CD4-positive, alpha-beta T cell treated with Interleukin-21 for 1 hour (primary cell): Measurements from ENCODE around the gene BATF3.
"Not testable (repeated sequence)": the region's sequence is repeated elsewhere in the genome, so short reads cannot be mapped to it uniquely, and the experiment has no call there.

Source experiments
- DNase-seq: peaks from one replicate; pipeline ENCODE4 v3.0.0-alpha.2; 2020

The BATF3 gene, protein sequence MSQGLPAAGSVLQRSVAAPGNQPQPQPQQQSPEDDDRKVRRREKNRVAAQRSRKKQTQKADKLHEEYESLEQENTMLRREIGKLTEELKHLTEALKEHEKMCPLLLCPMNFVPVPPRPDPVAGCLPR

DNA sequence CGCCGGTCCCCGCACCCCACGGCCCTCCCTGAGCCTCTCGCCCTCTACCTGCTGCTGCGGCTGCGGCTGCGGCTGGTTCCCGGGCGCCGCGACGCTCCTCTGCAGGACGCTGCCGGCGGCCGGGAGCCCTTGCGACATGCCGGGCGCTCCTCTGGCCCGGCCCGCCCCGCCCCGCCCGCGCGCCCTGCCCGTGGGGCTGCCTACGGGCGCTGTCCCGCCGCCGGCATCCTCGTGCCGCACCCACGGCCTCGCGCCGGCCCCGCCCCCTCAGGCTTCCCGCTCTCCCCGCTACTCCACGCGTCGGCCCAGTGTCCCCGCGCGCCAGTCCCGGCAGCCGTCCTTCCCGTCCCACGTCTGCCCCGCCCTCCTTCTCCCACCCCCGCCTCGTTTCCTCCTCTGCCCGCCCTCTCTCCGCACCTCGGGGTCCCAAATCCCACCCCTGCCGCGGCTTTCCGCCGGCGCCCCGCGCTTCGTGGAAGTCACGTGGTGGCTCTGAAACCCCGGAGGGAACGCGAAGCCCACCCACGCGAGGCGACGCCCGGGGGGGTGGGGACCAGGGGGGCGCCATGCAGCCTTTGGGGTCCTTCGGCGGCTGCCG, at the start of gene BATF3:
BATF3 (minus strand) TSS at position 216 of the 598 bp plus-strand sequence; CDS start at position 138, 78 bp downstream.
- DNase-seq, result peak; percentile 56

GRCh38 chr1:212746546-212746945, 46.9 kb upstream of the BATF3 start:
- DNase-seq, result no peak

DNA sequence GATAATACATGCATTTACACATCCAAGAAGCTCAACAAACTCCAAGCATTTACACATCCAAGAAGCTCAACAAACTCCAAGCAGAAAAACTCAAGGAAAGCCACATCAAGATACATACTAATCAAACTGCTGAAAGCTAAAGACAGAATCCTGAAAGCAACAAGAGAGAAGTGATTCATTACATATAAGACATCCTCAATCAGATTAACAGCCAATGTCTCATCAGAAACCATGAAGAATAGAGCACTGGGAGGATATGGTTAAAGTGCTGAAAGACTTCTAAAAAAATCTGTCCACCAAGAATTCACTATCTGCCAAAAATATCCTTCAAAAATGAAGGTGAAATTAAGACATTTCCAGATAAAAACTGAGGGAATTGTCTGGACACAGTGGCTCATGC, 45.7 kb upstream of the BATF3 start:
- no peak for DNase-seq

GRCh38 chr1:212743901-212744475, 44.3 kb upstream of the BATF3 start:
- no peak for DNase-seq

DNA sequence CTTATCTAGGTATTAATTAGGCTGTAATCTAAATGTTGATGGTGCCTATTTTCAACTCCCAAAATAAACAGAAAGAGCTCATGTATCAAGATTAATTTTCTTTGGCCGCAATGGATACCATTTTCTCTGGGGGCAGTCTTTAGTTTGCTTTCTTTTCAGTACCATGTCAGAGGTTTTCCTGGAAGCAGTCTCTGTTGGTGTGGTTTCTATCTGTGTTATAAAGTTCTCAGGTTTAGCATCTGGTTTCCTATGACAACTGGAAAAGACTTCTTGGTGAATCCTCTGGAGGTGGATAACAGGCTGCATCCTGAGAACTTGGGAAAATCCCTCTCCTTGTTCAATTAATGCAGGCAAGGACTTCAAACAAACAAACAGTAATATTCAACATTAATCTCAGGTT, 38.7 kb upstream of the BATF3 start:
- DNase-seq, result peak; percentile 9

- DNase-seq, result no peak
Observed at GRCh38 chr1:212737559-212737958, 37.9 kb upstream of the BATF3 start.

DNA sequence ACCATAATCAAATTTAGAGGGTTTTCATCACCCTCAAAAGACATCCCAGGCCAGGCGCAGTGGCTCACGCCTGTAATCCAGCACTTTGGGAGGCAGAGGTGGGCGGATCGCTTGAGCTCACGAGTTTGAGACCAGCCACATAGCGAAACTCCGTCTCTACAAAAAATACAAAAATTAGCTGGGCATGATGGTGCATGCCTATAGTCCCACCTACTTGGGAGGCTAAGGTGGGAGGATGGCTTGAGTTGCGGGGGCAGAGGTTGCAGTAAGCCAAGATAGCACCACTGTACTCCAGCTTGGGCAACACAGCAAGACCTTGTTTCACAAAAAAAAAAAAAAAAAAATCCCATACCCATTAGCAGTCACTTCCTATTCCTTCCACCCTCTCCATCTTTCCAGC, 33.5 kb upstream of the BATF3 start:
- DNase-seq, result no peak

DNA sequence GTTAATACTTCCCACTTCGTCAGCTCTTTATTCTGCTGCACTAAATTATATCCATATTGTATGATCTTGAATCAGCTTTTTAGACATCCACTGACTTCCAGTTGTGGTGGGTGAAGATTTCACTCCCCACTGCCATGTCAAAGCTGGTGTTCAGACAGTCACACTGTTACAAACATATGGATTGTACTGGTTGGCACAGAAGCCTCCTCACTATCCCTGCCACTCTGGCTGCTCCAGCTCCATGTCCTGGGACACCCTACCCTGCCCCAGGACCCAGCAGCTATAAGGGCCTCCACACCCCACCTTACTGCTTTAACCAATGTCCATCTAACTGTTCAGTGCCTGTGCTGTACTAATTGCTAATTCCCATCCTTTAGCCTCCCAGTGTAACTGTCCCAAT, 32.0 kb upstream of the BATF3 start:
- DNase-seq, result no peak

- no peak for DNase-seq
Observed at GRCh38 chr1:212728606-212729005, 29.0 kb upstream of the BATF3 start.

- DNase-seq, result peak; percentile 26
Observed at GRCh38 chr1:212727386-212728181, 27.9 kb upstream of the BATF3 start.

DNA sequence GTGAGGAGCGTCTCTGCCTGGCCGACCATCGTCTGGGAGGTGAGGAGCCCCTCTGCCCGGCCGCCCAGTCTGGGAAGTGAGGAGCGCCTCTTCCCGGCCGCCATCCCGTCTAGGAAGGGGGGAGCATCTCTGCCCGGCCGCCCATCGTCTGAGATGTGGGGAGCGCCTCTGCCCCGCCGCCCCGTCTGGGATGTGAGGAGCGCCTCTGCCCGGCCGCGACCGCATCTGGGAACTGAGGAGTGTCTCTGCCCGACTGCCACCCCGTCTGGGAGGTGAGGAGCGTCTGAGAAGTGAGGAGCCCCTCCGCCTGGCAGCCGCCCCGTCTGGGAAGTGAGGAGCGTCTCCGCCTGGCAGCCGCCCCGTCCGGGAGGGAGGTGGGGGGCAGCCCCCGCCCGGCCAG, 25.0 kb upstream of the BATF3 start:
- not testable (repeated sequence) for DNase-seq

DNA sequence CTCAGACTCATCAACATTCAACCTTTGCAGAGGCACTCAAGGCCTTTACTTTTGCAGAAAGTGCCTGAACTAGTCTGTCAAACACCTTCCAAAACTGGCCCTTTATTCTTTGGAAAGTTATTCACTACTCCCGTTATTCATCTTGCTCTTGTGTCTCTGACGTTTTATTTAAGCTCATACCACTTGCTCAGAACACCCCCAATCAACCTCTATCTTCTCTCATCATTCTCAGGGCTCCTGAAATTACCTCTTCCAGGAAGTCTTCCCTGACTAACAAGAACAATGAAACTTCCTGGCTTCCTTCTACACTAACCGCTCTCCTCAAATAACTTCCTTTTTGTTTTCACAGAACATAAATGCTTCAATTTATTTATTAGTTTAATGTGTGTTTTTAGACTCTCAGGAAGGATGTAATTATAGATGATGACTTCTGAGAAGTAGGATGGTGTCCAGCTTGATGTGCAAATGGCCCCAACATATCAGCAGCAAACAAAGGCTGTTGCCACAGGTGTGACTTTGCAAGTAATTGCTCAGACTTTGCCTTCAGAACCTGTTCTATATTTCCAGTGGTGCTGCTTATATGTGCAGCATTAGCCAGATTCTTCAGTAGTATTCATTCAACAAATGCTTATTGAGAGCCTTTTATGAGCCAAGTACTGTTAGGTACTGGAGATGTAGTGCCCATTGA, 22.8 kb upstream of the BATF3 start:
- DNase-seq, result no peak

- no peak for DNase-seq
Observed at GRCh38 chr1:212721388-212722247, 22.0 kb upstream of the BATF3 start.

DNA sequence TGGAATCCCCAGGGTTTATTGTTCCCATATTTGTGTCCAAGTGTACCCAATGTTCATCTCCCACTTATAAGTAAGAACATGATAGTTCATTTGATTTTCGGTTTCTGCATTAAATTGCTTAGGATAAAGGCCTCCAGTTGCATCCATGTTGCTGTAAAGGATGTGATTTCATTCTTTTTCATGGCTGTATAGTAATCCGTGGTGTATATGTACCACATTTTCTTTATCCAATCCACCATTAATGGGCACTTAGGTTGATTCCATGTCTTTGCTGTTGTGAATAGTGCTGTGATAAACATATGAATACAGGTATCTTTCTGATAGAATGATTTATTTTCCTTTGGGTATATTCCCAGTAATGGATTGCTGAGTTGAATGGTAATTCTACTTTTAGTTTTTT, 20.0 kb upstream of the BATF3 start:
- DNase-seq, result no peak

DNA sequence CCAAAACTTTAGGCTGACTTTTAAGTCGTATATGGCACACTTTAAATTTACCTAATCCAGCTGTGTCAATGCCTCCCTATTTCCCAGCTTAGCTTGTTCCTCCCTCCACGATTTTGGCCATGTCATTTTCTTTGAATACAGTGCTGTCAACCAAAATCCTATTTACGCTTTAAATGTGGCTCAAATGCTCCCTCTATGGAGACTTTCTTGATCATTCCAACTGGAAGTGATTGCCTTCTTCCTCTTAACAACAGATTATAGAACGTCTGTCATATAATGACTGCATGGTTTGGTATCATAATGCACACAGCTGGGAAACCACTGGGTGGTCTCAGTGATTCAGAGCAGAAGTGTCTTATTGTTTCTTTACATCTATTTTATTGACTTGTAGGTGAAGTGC, 18.9 kb upstream of the BATF3 start:
- no peak for DNase-seq

DNA sequence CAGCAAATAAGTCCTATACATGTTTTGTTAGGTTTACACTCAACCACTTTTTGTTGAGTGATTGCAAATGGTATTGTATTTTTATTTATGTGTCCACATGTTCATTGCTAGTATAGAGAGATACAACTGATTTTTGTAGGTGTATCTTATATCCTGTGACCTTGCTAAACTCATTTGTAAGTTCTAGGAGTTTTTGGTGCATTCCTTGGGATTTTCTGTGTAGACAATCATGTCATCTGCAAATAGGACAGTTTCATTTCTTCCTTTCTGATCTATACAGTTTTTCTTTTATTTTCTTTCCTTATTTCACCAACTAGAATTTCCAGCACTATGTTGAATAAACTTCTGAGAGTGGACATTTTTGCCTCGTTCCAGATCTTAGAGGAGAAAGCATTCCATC, 16.5 kb upstream of the BATF3 start:
- DNase-seq, result no peak

GRCh38 chr1:212713465-212714136, 14.0 kb upstream of the BATF3 start:
- no peak for DNase-seq

GRCh38 chr1:212712451-212713303, 13.0 kb upstream of the BATF3 start:
- no peak for DNase-seq

DNA sequence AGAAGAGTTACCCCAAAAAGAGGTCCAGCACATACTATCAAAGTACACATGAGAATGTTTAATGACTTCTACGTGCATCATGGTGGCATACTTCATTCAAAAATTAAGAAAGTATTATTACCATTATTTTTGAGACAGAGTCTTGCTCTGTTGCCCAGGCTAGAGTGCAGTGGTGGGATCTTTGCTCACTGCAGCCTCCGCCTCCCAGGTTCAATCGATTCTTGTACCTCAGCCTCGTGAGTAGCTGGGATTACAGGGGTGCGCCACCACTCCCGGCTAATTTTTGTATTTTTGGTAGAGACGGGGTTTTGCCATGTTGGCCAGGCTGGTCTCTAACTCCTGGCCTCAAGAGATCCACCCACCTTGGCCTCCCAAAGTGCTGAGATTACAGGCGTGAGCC, 12.3 kb upstream of the BATF3 start:
- not testable (repeated sequence) for DNase-seq

GRCh38 chr1:212710566-212710965, 10.9 kb upstream of the BATF3 start:
- no peak for DNase-seq
